HPDE6-E6E7 (cell line): Measurements from ENCODE around the gene ZFP42.
"Not testable (repeated sequence)": the region's sequence is repeated elsewhere in the genome, so short reads cannot be mapped to it uniquely, and the experiment has no call there.

Source experiments
- DNase-seq: peaks from one replicate; pipeline ENCODE4 v3.0.0; 2011; ENCODE audit warnings: missing footprints; ENCODE audit errors: extremely low spot score

ZFP42 gene

GRCh38 chr4:188021548-188022249 is 26.1 kb downstream of the ZFP42 start:
- no peak for DNase-seq

GRCh38 chr4:188023682-188024081 is 28.1 kb downstream of the ZFP42 start:
- DNase-seq: peak; percentile 49

GRCh38 chr4:188025476-188025875 is 29.9 kb downstream of the ZFP42 start:
- DNase-seq: no peak

DNA sequence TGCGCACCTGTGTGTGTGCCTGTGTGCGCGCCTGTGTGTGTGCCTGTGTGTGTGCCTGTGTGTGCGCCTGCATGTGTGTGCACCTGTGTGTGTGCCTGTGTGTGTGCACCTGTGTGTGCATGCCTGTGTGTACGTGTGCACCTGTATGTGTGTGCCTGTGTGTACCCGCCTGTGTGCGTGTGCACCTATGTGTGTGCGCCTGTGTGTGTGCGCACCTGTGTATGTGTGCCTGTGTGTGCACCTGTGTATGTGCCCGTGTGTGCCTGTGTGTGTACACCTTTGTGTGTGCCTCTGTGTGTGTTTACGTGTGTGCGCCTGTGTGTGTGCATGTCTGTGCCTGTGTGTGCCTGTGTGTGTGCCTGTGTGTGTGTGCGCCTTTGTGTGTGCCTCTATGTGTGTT is 33.5 kb downstream of the ZFP42 start:
- DNase-seq: no peak

DNA sequence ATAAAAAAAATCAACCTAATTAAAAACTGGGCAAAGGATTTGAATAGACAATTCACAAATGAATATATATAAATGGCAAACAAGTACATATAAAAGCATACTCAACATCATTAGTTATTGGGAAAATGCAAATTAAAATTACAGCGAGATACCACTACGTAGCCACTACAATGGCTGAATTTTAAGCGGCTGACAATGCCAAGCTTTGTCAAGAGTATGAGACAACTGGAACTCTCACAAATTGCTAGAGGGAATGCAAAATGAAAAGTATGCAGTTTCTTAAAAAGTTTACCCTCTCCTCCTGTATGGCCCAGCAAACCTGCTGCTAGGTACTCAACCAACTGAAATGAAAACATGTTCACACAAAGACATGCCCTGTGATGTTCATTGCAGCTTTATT is 34.8 kb downstream of the ZFP42 start:
- DNase-seq: no peak

- no peak for DNase-seq
These were observed 36.2 kb downstream of the ZFP42 start for GRCh38 chr4:188031751-188032150.

GRCh38 chr4:188032170-188032569 is 36.6 kb downstream of the ZFP42 start:
- no peak for DNase-seq

DNA sequence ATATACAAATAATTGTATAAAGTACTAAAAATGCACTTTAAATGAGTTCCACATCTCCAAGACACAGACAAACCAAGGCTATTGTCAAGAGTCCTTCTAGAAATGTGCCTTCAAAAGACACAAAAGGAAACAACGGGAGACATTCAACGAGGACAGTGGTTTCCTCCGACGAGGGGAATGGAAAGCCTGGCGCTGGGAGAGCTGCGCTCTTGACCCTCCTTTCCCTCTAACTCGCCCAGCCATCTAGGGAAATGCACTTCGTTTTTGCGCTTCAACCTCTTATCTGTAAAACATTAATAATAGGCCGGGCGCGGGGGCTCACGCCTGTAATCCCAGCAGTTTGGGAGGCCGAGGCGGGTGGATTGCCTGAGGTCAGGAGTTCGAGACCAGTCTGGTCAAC is 37.0 kb downstream of the ZFP42 start:
- no peak for DNase-seq

- DNase-seq: no peak
These were observed 41.6 kb downstream of the ZFP42 start for GRCh38 chr4:188037003-188037713.

- DNase-seq: no peak
These were observed 46.1 kb downstream of the ZFP42 start for GRCh38 chr4:188041721-188042120.

DNA sequence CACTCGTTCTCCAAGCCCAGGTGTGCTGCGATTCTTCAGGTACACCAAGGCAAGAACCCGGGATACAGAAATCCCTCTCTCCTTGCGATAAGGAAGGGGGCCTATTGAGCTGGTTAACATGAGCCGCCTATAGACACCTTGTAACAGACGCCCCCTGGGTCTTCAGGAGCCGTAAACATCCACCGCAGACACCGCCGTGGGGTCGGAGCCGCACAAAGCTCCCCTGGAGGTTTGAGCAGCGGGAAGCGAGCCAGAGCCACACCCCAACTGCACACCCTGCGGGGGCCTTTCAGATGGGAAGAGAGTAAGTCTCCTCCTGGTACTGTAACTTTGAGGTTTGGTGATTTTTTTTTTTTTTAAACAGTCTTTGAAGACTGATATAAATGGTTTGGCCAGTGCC is 46.6 kb downstream of the ZFP42 start:
- DNase-seq: no peak

DNA sequence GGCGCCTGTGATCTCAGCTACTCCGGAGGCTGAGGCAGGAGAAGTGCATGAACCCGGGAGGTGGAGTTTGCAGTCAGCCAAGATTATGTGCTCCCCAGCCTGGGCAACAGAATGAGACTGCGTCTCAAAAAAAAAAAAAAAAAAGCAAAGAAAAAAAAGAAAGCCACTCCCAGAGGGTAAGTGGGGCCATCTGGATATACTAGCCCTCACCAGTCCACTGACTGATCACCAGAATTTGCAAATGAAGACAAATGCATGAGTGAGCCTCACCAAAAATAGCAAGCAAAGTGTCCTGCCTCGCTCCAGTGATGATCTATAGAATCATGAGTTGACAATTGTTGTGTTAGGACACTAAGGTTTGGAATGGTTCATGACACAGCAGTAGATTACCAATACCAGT is 47.6 kb downstream of the ZFP42 start:
- no peak for DNase-seq

GRCh38 chr4:188045461-188045860 is 49.9 kb downstream of the ZFP42 start:
- not testable (repeated sequence) for DNase-seq

GRCh38 chr4:188046657-188047056 is 51.1 kb downstream of the ZFP42 start:
- no peak for DNase-seq

DNA sequence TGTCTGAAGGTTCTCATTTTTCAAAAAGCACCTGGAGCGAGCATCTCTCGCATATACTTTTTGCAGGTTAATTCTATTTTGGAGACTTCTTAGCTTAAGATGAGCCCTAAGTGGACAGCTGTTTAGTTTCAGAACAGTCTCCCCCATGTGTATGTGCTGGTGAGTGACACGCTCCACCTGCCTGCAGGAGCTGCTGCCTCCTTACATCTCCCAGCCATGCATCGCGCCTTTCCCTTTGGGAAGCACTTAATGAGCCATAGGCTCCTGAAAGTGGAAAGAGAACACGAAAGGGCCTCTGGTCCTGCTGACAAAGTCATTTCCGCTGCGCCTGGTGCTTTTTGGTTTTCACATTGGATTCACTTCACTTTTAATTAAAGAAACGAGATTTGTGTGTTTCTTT is 57.7 kb downstream of the ZFP42 start:
- no peak for DNase-seq
